ENCODE measurements around the gene PHLDB3. TPM values are rescaled to one million over a fixed set of nuclear protein-coding genes. Genes with fewer than 3 reads are reported as not detected.
A peak's percentile ranks its signal among the peaks of the same experiment; 100 is the strongest.

PHLDB3 gene
- total and polyA plus RNA-seq, 2 of the 13 experiments (the other 11 are each of a cell fraction or from before 2014, with no cell fraction given) = 11.3 to 14.5 TPM

GRCh38 chr19:43503501-43504425, 783 bp downstream of the PHLDB3 start (continued):
- TF ChIP-seq ZNF547 (CRISPR knock-in tag; IDR thresholded peaks at IDR 0.05) (no peak; the same call in 1 of the 2 replicates), RBFOX2 (IDR thresholded peaks at IDR 0.05; ENCODE audit: low read depth, low read length) (peak; percentile 60), YY1 (IDR thresholded peaks at IDR 0.05; ENCODE audit: insufficient read depth, insufficient replicate concordance, low read depth, low read length) (peak; percentile 63), ZMYM4 (CRISPR knock-in tag; IDR thresholded peaks at IDR 0.05) (0 out of 2 replicates have a peak, but pooled peaks have one; percentile 3), ZBTB49 (CRISPR knock-in tag; IDR thresholded peaks at IDR 0.05; ENCODE audit: borderline replicate concordance) (no peak), ZNF136 (CRISPR knock-in tag; IDR thresholded peaks at IDR 0.05; ENCODE audit: low read depth) (no peak), SOX5 (CRISPR knock-in tag; IDR thresholded peaks at IDR 0.05; ENCODE audit: borderline replicate concordance) (no peak), GATA4 (IDR thresholded peaks at IDR 0.05; ENCODE audit: borderline replicate concordance, low read depth) (no peak), JUNB (CRISPR knock-in tag; IDR thresholded peaks at IDR 0.05; ENCODE audit: borderline replicate concordance) (no peak), ZNF782 (CRISPR knock-in tag; IDR thresholded peaks at IDR 0.05; ENCODE audit: borderline replicate concordance) (peak; percentile 14; the same call in 1 of the 2 replicates), UBTF (CRISPR knock-in tag; IDR thresholded peaks at IDR 0.05) (peak; percentile 5), DRAP1 (CRISPR knock-in tag; IDR thresholded peaks at IDR 0.05) (0 out of 2 replicates have a peak, but pooled peaks have one; percentile 20), ZNF883 (CRISPR knock-in tag; IDR thresholded peaks at IDR 0.05; ENCODE audit: not compliant biosample characterization) (no peak), KLF6 (CRISPR knock-in tag; IDR thresholded peaks at IDR 0.05) (0 out of 2 replicates have a peak, but pooled peaks have one; percentile 57), RAD21 (CRISPR knock-in tag; IDR thresholded peaks at IDR 0.05) (peak; percentile 29; the same call in 1 of the 2 replicates), PREB (CRISPR knock-in tag; IDR thresholded peaks at IDR 0.05) (no peak), ZNF577 (CRISPR knock-in tag; IDR thresholded peaks at IDR 0.05; ENCODE audit: borderline replicate concordance, low read depth) (no peak)
